HG03342 (cell line): ENCODE measurements around the gene HMG20A.

Experiments used
- ATAC-seq: cut with Tn5 transposase; IDR thresholded peaks from one replicate; pipeline ENCODE4 v1.9.1; 2021; ENCODE audit warnings: mild to moderate bottlenecking, moderate library complexity; ENCODE audit not compliant: unreplicated experiment

The HMG20A gene

GRCh38 chr15:77474310-77474988 is 53.8 kb downstream of the HMG20A start:
- ATAC-seq: no peak

GRCh38 chr15:77475001-77475400 is 54.3 kb downstream of the HMG20A start:
- ATAC-seq: no peak

GRCh38 chr15:77475898-77476297 is 55.2 kb downstream of the HMG20A start:
- no peak for ATAC-seq

DNA sequence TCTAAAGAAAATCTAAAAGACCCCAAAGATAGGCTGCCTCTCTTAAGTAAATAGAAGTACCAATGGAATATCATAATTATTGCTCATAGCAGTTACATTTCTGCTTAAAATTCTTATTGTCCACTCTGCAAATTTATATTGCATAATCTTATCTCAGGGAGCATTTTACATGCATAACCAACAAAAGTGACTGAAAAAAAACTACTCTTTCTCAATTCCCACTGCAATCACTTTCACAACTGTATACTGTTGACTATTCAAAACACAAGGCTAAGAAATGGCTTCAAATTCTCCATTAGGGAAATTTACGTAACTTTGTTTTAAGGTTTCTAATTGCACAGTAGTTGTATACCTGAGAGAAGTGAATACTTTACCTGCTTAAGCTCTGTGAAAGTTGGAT is 56.3 kb downstream of the HMG20A start:
- ATAC-seq: no peak

DNA sequence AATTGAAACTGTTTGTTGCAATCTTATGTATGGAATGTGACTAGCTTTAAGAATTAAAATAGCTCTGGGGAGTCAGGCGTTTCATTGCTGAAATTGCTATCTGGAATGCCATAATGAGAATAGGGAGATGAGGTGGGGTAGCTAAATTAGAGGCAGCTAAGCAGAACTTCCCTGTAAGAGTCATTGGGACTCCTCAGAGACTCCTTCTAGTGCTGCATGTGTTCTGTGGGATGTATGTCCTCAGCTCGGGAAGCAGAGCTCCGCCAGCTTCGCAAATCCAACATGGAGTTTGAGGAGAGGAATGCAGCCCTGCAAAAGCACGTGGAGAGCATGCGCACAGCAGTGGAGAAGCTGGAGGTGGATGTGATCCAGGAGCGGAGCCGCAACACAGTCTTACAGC is 57.4 kb downstream of the HMG20A start:
- ATAC-seq: no peak

DNA sequence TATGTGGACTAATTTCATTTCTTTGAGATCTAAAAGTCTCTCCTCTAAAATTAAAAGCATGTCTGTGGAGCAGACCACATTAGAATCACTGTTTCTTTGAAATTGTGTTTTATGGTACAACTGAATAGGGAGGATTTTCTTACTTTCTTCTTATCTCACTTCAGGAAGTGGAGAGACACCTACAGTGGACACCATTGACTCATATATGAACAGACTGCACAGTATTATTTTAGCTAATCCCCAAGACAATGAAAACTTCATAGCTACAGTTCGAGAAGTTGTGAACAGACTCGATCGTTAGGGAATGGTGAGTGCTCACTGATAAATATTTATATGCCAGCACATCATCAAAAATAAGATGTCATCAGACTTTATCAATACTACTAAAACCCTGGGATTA is 58.3 kb downstream of the HMG20A start:
- ATAC-seq: no peak

DNA sequence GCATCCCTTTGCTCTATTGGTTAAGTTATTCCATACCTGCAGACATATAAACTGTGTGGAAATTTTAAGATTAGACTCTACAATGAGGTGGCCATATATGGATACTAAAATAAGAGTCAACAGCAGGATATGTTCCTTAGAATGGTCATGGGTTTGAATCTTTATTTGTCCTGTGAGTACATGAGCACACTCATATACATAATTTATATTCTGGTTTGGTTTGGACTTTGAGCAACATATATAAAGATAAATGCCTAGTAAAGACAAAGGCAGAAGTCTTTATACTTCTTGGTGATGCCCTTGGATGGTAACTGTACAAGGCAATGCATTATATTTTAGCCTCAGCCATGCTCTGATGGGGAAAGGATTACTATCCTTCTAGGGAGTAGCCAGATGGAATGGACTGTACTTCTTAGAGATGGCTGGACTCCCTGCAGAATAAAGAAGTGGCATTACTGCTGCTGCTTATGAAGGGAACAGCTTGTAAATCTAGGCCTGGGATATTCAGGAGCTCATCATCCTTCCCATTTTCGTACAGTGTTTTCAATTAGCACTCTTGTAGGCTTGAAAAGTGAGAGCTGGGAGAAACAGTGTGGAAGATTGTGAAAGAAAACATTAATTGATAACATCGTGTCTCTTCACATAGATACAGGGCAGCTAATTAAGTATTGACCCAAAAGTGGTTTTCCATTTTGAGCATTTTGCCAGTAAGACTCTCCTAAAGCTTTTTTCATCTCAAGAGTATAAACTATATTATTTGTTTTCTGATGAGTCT is 60.4 kb downstream of the HMG20A start:
- ATAC-seq: no peak

- no peak for ATAC-seq
Observed at GRCh38 chr15:77481670-77482069, 61.0 kb downstream of the HMG20A start.

- ATAC-seq: no peak
Observed at GRCh38 chr15:77482570-77482969, 61.9 kb downstream of the HMG20A start.

GRCh38 chr15:77483425-77484140 is 62.9 kb downstream of the HMG20A start:
- ATAC-seq: no peak

- ATAC-seq: no peak
Observed at GRCh38 chr15:77484994-77485393, 64.3 kb downstream of the HMG20A start.

GRCh38 chr15:77486542-77487468 is 66.1 kb downstream of the HMG20A start:
- ATAC-seq: no peak

- ATAC-seq: no peak
Observed at GRCh38 chr15:77487469-77487842, 66.8 kb downstream of the HMG20A start.

GRCh38 chr15:77487888-77488287 is 67.2 kb downstream of the HMG20A start:
- ATAC-seq: no peak

DNA sequence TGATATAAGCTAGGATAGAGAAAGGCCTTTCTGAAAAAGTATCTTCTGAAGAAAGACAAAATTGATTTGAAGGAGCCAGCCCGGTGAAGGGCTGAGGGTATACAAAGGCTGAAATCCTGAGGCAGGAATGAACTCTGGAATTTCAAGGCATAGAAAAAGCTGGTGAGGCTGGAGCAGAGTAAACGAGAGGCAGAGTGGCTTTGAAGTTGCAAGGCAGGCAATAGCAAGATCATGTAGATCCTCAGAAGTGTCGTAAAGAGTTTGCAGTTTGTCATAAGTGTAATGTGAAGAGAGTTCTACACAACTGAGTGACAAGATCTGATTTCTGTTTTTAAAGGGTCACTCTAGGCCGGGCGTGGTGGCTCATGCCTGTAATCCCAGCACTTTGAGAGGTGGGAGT is 69.0 kb downstream of the HMG20A start:
- ATAC-seq: no peak

- ATAC-seq: no peak
Observed at GRCh38 chr15:77493324-77493907, 72.7 kb downstream of the HMG20A start.

DNA sequence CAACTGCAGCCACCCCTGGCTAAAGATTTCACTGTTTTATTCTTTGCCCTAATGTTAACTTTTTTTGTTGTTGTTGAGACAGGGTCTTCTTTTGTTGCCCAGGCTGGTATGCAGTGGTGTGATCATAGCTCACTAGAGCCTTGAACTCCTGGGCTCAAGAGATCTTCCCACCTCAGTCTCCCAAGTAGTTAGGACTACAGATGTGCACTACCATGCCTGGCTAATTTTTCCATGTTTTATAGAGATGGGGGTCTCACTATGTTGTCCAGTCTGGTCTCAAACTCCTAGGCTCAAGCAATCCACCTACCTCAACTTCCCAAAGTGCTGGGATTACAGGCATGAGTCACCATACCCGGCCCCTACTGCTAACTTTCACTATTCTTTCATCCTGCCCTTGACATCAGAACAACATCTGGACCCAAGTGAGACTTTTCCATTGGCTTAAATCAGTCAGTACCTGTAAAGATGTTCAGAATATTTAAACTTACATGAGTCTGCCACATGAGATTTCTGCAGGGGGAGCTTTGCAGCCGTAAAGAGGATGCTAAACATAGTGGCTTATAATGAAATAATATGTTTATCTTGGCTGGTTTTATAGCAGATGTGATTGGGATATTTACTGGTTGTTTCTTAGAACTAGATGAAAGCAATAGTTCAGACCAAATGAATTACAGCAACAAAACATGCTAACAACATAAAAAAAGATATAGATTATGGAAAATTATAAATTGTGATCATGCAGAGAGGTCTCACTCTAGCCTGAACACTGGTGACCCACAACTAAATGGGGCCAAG is 73.6 kb downstream of the HMG20A start:
- no peak for ATAC-seq

DNA sequence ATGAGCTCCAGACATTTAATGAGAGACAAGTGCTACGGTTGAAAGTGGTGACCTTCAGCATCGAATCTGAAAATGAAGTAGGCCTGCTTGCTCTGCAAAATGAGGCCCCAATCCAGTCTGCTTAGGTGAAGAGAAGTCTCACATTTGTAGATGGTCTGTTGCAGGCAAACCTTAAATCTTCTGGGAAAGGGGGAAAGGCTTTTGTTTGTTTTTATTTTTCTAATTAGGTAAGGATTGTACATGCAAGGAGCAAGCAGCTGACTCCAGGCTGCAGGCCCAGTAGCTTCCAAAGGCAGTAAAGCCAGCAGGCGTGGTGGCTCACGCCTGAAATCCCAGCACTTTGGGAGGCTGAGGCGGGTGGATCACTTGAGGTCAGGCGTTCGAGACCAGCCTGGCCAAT is 74.3 kb downstream of the HMG20A start:
- no peak for ATAC-seq

DNA sequence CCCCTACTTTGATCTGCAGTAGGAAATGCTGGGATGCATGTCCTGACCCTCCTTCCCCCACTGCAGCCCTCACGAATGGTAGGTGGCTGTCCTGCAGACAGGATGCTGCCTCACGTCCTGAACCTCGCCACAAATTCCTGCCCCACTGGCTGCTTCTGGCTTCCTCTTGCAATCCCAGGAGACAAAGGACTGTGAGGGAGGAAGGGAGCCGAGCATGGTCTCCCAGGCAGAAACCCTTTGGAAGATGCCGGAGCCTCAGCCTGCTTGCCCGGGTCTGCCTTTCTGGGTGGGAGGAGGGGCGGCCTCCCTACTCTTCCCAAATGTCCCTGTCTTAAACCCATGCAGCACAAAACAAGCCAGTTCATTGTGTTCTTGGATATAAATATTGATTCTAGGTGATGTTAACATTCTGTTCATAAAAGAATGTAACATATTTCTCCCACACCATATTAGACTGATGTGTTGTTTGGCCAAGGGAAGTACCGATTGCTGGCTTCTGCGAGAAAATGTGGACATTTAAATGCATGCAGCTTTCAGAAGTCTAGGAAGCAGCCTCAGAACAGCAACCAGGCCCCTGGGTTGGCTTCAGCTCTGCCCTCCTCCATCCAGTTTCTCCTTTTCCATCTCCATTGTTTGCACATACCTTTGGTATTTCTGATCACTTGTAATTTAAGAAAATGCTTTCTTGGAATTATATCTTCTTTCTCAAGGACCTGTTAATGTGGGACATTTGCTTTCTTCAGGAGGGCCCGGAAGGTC is 75.3 kb downstream of the HMG20A start:
- no peak for ATAC-seq
